GM18511 (cell line): ENCODE data around the gene RALGAPA1.
A peak's percentile ranks its signal among the peaks of the same experiment; 100 is the strongest.
"Not testable (repeated sequence)": the region's sequence is repeated elsewhere in the genome, so short reads cannot be mapped to it uniquely, and the experiment has no call there.

ENCODE experiments used
- ATAC-seq: cut with Tn5 transposase; IDR thresholded peaks from one replicate; pipeline ENCODE4 v1.9.1; 2021; ENCODE audit warnings: mild to moderate bottlenecking, moderate library complexity; ENCODE audit not compliant: unreplicated experiment

RALGAPA1 gene

GRCh38 chr14:35822501-35822900, 13.4 kb upstream of the RALGAPA1 start:
- ATAC-seq, result no peak

- ATAC-seq, result no peak
Observed at GRCh38 chr14:35821564-35822411, 12.7 kb upstream of the RALGAPA1 start.

- no peak for ATAC-seq
Observed at GRCh38 chr14:35819591-35820540, 10.8 kb upstream of the RALGAPA1 start.

GRCh38 chr14:35818346-35819115, 9.4 kb upstream of the RALGAPA1 start:
- peak; percentile 65 for ATAC-seq

- peak; percentile 80 for ATAC-seq
Observed at GRCh38 chr14:35814371-35815005, 5.4 kb upstream of the RALGAPA1 start.

- no peak for ATAC-seq
Observed at GRCh38 chr14:35810963-35811362, 1.9 kb upstream of the RALGAPA1 start.

- ATAC-seq, result no peak
Observed at GRCh38 chr14:35809597-35809996, 502 bp upstream of the RALGAPA1 start.

- ATAC-seq, result no peak
Observed at GRCh38 chr14:35808076-35808637, 938 bp downstream of the RALGAPA1 start.

GRCh38 chr14:35807131-35807961, 1.7 kb downstream of the RALGAPA1 start:
- no peak for ATAC-seq

- no peak for ATAC-seq
Observed at GRCh38 chr14:35806006-35806907, 2.8 kb downstream of the RALGAPA1 start.

GRCh38 chr14:35797796-35798195, 11.3 kb downstream of the RALGAPA1 start:
- no peak for ATAC-seq

GRCh38 chr14:35789651-35790050, 19.4 kb downstream of the RALGAPA1 start:
- ATAC-seq, result no peak

- ATAC-seq, result no peak
Observed at GRCh38 chr14:35786856-35787255, 22.2 kb downstream of the RALGAPA1 start.

- ATAC-seq, result no peak
Observed at GRCh38 chr14:35783699-35784098, 25.4 kb downstream of the RALGAPA1 start.

- ATAC-seq, result no peak
Observed at GRCh38 chr14:35779368-35779767, 29.7 kb downstream of the RALGAPA1 start.

GRCh38 chr14:35777550-35777949, 31.5 kb downstream of the RALGAPA1 start:
- ATAC-seq, result not testable (repeated sequence)

GRCh38 chr14:35776823-35777222, 32.3 kb downstream of the RALGAPA1 start:
- no peak for ATAC-seq

- ATAC-seq, result not testable (repeated sequence)
Observed at GRCh38 chr14:35776085-35776484, 33.0 kb downstream of the RALGAPA1 start.
